Bone marrow (tissue), 2 donors: ENCODE measurements around the gene ELF1.

Experiments
- DNase-seq, 2 donors: peaks; one replicate each; lab custom pipeline; 2025; lab: John Stamatoyannopoulos, UW

The ELF1 gene

GRCh38 chr13:41006978-41007743, 12.0 kb downstream of the ELF1 start:
- peak in 1 of 2 donors; percentile 82 for DNase-seq

- no peak for DNase-seq
These were observed 12.8 kb downstream of the ELF1 start for GRCh38 chr13:41006306-41006705.

GRCh38 chr13:41005704-41006103, 13.4 kb downstream of the ELF1 start:
- no peak for DNase-seq

GRCh38 chr13:41004875-41005693, 14.0 kb downstream of the ELF1 start:
- DNase-seq, result peak in 1 of 2 donors; percentile 94

GRCh38 chr13:41002606-41003005, 16.5 kb downstream of the ELF1 start:
- no peak for DNase-seq

GRCh38 chr13:41001695-41002094, 17.4 kb downstream of the ELF1 start:
- no peak for DNase-seq

- no peak for DNase-seq
These were observed 19.7 kb downstream of the ELF1 start for GRCh38 chr13:40999416-40999815.

GRCh38 chr13:40996426-40997092, 22.6 kb downstream of the ELF1 start:
- peak in 1 of 2 donors; percentile 88 for DNase-seq

- DNase-seq, result no peak
These were observed 23.1 kb downstream of the ELF1 start for GRCh38 chr13:40995997-40996396.

- DNase-seq, result no peak
These were observed 24.4 kb downstream of the ELF1 start for GRCh38 chr13:40994581-40995230.

GRCh38 chr13:40993987-40994386, 25.1 kb downstream of the ELF1 start:
- no peak for DNase-seq

- DNase-seq, result no peak
These were observed 26.2 kb downstream of the ELF1 start for GRCh38 chr13:40992678-40993518.

GRCh38 chr13:40987606-40988280, 31.4 kb downstream of the ELF1 start:
- DNase-seq, result no peak

GRCh38 chr13:40986101-40986856, 32.8 kb downstream of the ELF1 start:
- no peak for DNase-seq

GRCh38 chr13:40985381-40986100, 33.6 kb downstream of the ELF1 start:
- DNase-seq, result no peak

- peak in 1 of 2 donors; percentile 28 for DNase-seq
These were observed 34.3 kb downstream of the ELF1 start for GRCh38 chr13:40984668-40985366.

GRCh38 chr13:40983725-40984667, 35.1 kb downstream of the ELF1 start:
- no peak for DNase-seq
